Vagina (tissue), 2 donors: ENCODE data around the gene PAWR.

Experiments used
- POLR2A ChIP-seq, 2 donors: fragments of 450-650 bp; IDR thresholded peaks; one replicate each; pipeline ENCODE4 v1.6.1; 2017; ENCODE audit warnings: antibody characterized with exemption in 2 of 2, mild to moderate bottlenecking in 2 of 2, moderate library complexity in 2 of 2
- TF ChIP-seq, protein P1 (sequence below), 3 experiments: fragments of 450-650 bp in 2 of 3; fragments of 200-600 bp in 1 of 3; sonication (generic) in 1 of 3; IDR thresholded peaks; one replicate each; pipeline ENCODE4 v1.5.1; 2017 to 2019; ENCODE audit warnings: antibody characterized with exemption in 3 of 3, mild to moderate bottlenecking in 2 of 3, moderate library complexity in 2 of 3

DNA sequence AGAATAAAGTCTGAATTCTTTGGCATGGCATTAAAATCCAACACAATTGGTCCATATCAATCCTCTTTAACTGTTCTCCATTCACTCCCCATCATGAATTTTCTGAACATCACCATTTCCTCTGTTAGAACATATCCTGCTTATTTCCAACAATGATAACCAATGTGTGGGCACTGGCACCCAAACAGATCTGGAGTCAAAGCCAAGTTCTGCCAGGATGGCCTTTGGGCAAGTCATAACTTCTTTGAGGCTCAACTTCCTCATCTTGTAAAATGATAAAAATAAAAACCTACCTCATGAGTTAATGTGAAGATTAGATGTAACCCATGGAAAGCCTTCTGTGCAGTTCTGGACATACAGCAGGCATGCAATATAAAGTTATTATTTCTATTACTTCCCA lies 12.5 kb downstream of the PAWR start:
- no peak for TF ChIP-seq POLR2A (IDR thresholded peaks at IDR 0.05)
- TF ChIP-seq, protein P1, sequence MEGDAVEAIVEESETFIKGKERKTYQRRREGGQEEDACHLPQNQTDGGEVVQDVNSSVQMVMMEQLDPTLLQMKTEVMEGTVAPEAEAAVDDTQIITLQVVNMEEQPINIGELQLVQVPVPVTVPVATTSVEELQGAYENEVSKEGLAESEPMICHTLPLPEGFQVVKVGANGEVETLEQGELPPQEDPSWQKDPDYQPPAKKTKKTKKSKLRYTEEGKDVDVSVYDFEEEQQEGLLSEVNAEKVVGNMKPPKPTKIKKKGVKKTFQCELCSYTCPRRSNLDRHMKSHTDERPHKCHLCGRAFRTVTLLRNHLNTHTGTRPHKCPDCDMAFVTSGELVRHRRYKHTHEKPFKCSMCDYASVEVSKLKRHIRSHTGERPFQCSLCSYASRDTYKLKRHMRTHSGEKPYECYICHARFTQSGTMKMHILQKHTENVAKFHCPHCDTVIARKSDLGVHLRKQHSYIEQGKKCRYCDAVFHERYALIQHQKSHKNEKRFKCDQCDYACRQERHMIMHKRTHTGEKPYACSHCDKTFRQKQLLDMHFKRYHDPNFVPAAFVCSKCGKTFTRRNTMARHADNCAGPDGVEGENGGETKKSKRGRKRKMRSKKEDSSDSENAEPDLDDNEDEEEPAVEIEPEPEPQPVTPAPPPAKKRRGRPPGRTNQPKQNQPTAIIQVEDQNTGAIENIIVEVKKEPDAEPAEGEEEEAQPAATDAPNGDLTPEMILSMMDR (IDR thresholded peaks at IDR 0.05) = no peak
